Measurements from ENCODE around the gene ALDH1A2.
"Not testable (repeated sequence)": the region's sequence is repeated elsewhere in the genome, so short reads cannot be mapped to it uniquely, and the experiment has no call there.

The ALDH1A2 gene

DNA sequence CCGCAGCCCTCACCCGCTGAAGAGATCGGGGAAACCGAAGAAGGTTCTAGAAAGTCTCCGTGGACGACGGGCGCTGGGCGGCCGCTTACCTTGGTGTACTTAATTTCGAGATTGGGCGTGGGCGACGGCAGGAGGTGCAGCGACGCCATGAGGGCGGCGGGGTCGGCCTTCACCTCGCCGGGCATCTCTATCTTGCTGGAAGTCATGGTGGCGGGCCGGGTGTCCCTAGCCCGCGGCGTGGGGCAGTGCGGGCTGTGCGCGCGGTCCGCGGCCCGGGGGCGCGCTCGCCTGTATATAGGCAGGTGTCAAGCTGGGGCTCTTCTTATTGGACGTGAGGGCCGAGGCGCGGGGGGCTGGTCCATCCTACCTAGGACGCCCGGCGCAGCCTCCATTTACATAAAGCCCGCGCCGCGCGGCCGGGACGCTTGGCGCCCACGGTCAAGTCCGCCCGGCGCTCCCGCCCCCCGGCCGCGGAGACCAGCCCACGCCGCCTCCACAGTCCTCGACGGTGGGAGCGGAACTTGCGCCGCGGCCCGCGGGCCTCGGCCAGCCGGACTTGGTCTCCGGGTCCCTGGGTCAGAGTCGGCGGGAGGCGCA lies at the start of gene ALDH1A2:
TSS of gene ALDH1A2 (minus strand) at position 267 of the 597 bp plus-strand sequence. CDS start at position 206, 61 bp downstream.
- H3K36me3 Mint-ChIP-seq, result no peaks in the 10 kb centered on the region
- H3K9me3 Mint-ChIP-seq (ENCODE audit: low read depth), result no peaks in the 10 kb centered on the region
- H3K4me1 Mint-ChIP-seq (ENCODE audit: low read depth), result peaks cover 8% of the 10 kb centered on the region
- H3K27me3 Mint-ChIP-seq, result peaks cover 34% of the 10 kb centered on the region
- H3K4me3 Mint-ChIP-seq, result peak within 1 kb of the TSS; percentile 80
- no peak within 1 kb of the TSS for H3K27ac Mint-ChIP-seq

DNA sequence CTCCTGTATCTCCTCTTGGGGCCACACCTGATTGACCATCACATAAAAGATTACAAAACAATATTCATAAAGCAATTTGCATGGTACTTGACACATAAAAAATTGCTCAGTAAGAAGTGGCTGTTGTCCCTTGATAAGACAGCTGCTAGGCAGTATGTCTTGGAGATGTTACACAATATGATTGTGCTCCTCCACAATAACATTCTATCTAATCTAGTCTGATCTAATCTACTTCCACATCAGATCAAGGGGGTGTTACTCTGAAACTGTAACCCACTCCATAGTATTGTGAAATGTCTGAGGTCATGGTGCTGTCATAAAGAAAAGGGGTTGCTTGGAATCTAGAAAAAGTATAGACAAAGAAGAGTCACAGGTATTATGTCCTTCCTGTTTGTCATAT lies 49.3 kb upstream of the ALDH1A2 start:
- Mint-ChIP-seq H3K4me3 (no peak overlapping the region), H3K36me3 (no peaks in the 10 kb centered on the region), H3K9me3 (ENCODE audit: low read depth) (no peaks in the 10 kb centered on the region), H3K27me3 (peaks cover 10% of the 10 kb centered on the region), H3K4me1 (ENCODE audit: low read depth) (no peaks in the 10 kb centered on the region), H3K27ac (no peak overlapping the region)

DNA sequence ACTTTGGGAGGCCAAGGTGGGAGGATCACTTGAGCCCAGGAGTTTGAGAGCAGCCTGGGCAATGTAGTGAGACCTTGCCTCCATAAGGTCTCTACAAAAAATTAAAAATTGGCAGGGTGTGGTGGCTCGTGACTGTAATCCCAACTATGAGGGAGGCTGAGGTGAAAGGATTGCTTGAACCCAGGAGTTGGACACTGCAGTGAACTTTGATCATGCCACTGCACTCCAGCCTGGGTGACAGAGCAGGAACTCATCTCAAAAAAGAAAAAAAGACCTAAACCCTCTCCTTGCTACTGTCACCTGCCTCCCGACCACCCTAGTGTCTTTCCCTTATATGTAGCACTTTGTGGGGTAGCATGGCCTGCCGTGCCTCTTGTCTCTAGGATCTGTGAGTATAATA lies 48.9 kb upstream of the ALDH1A2 start:
- H3K4me3 Mint-ChIP-seq, result no peak overlapping the region
- no peaks in the 10 kb centered on the region for H3K4me1 Mint-ChIP-seq (ENCODE audit: low read depth)
- no peaks in the 10 kb centered on the region for H3K36me3 Mint-ChIP-seq
- H3K27ac Mint-ChIP-seq, result no peak overlapping the region
- H3K9me3 Mint-ChIP-seq (ENCODE audit: low read depth), result no peaks in the 10 kb centered on the region
- peaks cover 10% of the 10 kb centered on the region for H3K27me3 Mint-ChIP-seq

DNA sequence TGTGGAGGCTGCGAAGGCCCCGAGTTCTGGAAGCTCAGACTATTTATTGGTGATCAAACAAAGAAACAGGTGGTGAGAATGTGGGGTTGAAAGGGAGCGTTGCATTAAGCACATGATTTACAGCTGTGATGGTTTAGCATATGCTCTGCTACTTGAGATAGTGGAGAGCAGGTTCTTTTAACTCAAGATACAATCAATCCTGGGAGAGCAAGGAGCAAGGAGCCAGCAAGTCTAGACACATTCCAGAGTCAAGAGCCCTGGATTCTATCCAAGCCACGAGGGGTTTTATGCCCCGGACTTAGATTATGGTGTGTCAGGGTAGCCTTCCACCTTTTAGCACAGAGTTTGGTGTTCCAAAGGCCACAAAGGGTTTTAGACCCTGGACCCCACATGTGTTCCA lies 47.8 kb upstream of the ALDH1A2 start:
- H3K36me3 Mint-ChIP-seq; H3K9me3 Mint-ChIP-seq (ENCODE audit: low read depth); H3K27ac Mint-ChIP-seq; H3K4me1 Mint-ChIP-seq (ENCODE audit: low read depth); H3K4me3 Mint-ChIP-seq: not testable (repeated sequence)
- H3K27me3 Mint-ChIP-seq, result peaks cover 10% of the 10 kb centered on the region

DNA sequence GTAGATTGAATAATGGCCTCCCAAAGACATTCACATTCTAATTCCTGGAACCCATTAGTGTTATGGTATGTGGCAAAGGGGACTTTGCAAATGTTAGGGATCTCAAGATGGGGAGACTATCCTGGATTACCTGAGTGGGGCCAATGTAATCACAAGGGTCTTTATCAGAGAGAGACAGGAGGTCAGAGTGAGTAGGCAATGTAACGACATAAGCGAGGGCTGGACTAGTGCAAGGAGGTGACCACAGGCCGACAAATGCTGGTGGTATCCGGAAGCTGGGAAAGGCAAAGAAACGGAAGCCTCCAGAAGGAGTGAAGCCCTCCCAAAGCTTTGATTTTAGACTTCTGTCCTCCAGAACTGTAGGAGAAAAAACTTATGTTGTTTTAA lies 46.2 kb upstream of the ALDH1A2 start:
- Mint-ChIP-seq H3K27ac (no peak overlapping the region), H3K4me1 (ENCODE audit: low read depth) (no peaks in the 10 kb centered on the region), H3K27me3 (peaks cover 11% of the 10 kb centered on the region), H3K9me3 (ENCODE audit: low read depth) (no peaks in the 10 kb centered on the region), H3K4me3 (no peak overlapping the region), H3K36me3 (no peaks in the 10 kb centered on the region)

DNA sequence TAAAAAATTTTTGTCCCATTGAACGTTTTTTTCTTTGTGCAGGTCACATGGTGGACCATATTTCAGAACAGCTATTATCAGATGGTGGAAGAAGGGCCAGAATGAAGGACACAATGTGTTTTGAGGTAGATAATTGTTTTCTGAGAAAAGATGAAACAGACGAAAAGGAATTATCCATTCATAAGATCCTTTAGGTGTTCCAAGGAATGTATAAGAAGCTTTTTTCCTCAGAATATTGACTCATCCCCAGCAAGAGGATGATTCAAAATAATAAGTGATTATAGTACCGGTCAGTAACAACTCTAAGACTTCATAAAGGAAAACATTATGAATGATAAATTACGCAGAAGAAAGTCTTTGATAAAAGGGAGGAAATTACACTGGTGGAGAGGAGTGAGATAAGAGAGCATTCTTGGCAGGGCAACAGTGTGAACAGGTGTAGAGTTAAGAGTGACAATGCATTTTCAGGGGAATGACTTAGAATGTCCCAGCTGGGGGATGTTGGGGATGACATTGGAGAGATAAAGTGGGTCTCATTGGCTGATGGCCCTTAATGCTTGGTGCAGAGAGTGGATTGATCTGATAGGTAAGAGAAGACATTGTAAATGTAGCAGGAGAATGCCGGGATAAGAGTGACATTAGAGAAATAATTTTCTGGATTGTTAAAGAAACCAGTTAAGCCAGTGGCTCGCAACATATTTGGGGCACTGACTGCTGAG lies 45.6 kb upstream of the ALDH1A2 start:
- Mint-ChIP-seq H3K4me3 (no peak overlapping the region), H3K4me1 (ENCODE audit: low read depth) (no peaks in the 10 kb centered on the region), H3K27me3 (peaks cover 12% of the 10 kb centered on the region), H3K36me3 (no peaks in the 10 kb centered on the region), H3K27ac (no peak overlapping the region), H3K9me3 (ENCODE audit: low read depth) (no peaks in the 10 kb centered on the region)

DNA sequence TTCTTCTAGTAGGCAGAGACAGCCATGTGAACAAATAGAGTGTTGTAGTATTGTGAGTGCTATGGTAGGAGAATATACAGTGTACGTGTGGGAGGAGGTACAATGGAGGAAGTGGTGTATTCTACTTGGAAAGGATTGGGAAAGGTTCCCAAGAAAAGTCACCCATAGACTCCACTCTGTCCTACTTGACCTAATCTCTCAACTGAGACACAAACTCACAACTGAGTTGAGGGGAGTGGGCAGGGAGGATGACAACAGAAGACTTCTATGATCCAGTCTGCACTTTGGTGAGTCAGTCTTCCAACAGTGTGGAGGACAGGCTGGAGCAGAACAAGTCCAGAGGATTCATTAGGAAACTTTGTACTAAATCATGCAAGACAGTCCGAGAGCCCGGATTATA lies 43.9 kb upstream of the ALDH1A2 start:
- H3K27me3 Mint-ChIP-seq, result peaks cover 12% of the 10 kb centered on the region
- no peak overlapping the region for H3K4me3 Mint-ChIP-seq
- H3K36me3 Mint-ChIP-seq, result no peaks in the 10 kb centered on the region
- H3K27ac Mint-ChIP-seq, result no peak overlapping the region
- no peaks in the 10 kb centered on the region for H3K4me1 Mint-ChIP-seq (ENCODE audit: low read depth)
- no peaks in the 10 kb centered on the region for H3K9me3 Mint-ChIP-seq (ENCODE audit: low read depth)

DNA sequence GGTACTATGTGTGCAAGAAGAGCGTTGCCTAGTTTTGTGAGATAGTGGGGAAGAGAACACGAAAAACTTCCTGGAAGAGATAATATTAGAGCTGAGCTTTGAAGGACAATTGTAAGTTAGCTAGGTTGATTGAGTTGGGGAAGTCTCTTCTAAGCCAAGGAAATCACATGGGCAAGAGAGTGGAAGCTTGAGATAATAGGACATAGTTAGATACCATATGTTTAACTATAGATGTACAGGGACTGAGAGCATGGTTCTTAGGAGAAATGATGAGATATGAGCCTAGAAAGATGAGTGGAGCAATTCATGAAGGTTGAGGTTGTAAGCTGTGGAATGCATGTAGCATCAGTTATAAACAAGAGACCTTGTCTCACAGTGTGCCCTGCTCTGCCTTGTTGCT lies 42.6 kb upstream of the ALDH1A2 start:
- Mint-ChIP-seq H3K27me3 (peaks cover 16% of the 10 kb centered on the region), H3K27ac (no peak overlapping the region), H3K4me3 (no peak overlapping the region), H3K36me3 (no peaks in the 10 kb centered on the region), H3K9me3 (ENCODE audit: low read depth) (no peaks in the 10 kb centered on the region), H3K4me1 (ENCODE audit: low read depth) (no peaks in the 10 kb centered on the region)

DNA sequence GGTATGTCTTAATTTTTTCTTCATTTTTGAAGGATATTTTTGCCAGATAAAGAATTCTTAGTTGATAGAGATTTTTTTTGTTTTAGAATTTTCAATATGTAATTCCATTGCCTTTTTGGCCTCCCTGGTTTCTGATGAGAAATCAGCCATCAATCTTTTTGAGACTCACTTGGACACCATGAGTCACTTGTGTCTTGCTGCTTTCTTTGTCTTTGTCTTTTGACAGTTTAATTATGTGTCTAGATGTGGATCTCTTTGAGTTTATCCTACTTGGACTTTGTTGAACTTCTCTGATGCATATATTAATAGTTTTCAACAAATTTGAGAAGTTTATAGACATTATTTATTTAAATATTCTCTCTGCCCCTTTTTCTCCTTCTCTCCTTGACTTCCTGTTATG lies 38.0 kb upstream of the ALDH1A2 start:
- no peaks in the 10 kb centered on the region for H3K9me3 Mint-ChIP-seq (ENCODE audit: low read depth)
- no peak overlapping the region for H3K27ac Mint-ChIP-seq
- H3K4me3 Mint-ChIP-seq, result no peak overlapping the region
- H3K36me3 Mint-ChIP-seq, result no peaks in the 10 kb centered on the region
- peaks cover 24% of the 10 kb centered on the region for H3K27me3 Mint-ChIP-seq
- H3K4me1 Mint-ChIP-seq (ENCODE audit: low read depth), result no peaks in the 10 kb centered on the region

DNA sequence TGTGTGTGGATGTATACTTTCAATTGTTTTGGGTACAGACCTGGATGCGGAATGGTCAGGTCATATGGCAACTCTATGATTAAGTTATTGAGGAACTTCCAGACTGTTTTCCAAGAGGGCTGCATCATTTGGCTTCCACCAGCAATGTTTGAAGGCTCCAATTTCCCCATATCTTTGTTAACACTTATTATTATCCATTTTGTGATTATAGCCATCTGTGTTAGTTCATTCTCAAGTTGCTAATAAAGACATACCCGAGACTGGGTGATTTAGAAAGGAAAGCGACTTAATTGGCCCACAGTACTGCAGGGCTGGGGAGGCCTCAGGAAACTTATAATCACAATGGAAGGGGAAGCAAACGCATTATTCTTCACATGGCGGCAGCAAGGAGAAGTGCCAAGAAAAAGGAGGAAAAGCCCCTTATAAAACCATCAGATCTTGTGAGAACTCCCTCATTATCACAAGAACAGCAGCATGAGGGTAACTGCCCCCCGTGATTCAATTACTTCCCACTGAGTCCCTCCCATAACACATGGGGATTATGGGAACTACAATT lies 31.1 kb upstream of the ALDH1A2 start:
- Mint-ChIP-seq H3K27me3 (peaks cover 14% of the 10 kb centered on the region), H3K9me3 (ENCODE audit: low read depth) (no peaks in the 10 kb centered on the region), H3K27ac (no peak overlapping the region), H3K36me3 (no peaks in the 10 kb centered on the region), H3K4me1 (ENCODE audit: low read depth) (no peaks in the 10 kb centered on the region), H3K4me3 (no peak overlapping the region)

DNA sequence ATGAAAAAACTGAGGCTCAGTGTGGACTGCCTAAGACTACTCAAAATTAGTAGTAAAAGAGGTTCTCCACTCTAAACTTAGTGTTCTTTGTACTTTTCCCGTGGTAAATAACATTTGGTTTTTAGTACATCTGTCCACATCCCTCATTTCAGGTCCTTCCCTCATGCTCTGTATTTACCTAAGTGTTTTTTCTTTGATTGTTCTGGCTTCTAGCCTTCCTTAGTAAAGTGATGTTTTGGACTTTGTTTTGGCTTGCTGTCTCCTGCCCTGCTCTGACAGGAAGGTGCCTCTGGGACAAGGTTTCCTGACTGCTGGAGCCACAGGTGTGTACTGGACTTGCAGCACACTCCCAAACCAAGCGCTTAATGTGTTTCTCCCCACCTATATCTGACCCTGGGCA lies 29.9 kb upstream of the ALDH1A2 start:
- no peaks in the 10 kb centered on the region for H3K9me3 Mint-ChIP-seq (ENCODE audit: low read depth)
- H3K27ac Mint-ChIP-seq, result no peak overlapping the region
- H3K36me3 Mint-ChIP-seq, result no peaks in the 10 kb centered on the region
- H3K27me3 Mint-ChIP-seq, result peaks cover 15% of the 10 kb centered on the region
- no peaks in the 10 kb centered on the region for H3K4me1 Mint-ChIP-seq (ENCODE audit: low read depth)
- no peak overlapping the region for H3K4me3 Mint-ChIP-seq

DNA sequence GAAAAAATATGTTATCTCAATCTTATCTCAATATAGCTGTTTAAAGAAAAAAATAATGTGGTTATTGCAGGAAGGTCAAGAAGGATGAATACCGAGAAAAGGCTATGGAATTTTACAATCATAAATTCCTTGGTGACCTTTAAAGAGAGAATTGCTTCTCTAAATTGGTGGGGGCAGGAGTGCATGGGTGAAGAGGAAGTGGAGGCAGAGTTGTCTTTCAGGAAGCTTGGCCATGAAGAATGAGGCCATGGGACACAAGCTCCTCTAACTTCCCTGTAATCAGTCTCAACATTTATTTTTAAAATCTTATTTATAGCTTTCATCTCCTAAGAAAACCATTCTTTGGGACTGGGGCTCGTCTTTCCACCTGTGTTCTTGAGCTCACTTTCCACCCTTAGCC lies 22.4 kb upstream of the ALDH1A2 start:
- peaks cover 6% of the 10 kb centered on the region for H3K4me1 Mint-ChIP-seq (ENCODE audit: low read depth)
- peaks cover 34% of the 10 kb centered on the region for H3K27me3 Mint-ChIP-seq
- no peak overlapping the region for H3K27ac Mint-ChIP-seq
- H3K36me3 Mint-ChIP-seq, result peaks cover 4% of the 10 kb centered on the region
- H3K4me3 Mint-ChIP-seq, result no peak overlapping the region
- no peaks in the 10 kb centered on the region for H3K9me3 Mint-ChIP-seq (ENCODE audit: low read depth)

DNA sequence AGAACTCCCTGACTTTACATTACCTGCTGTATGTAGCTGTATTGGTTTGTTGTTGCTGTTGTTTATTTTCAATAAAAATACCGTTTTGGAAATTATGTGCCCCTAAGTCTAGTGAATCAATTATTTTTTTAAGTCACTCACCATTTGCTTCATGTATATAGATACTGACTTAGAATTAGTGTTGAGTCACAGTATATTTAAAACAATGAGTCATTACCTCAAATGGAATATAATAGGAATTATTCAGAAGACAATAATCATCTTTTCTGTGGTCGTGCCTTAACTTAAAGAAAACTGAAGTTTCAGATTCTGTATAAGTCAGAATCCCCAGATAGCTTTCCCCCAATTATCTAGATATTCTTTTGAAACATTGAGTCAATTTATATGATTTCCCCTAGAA lies 21.0 kb upstream of the ALDH1A2 start:
- Mint-ChIP-seq H3K27ac (no peak overlapping the region), H3K36me3 (peaks cover 4% of the 10 kb centered on the region), H3K4me3 (no peak overlapping the region), H3K27me3 (peaks cover 34% of the 10 kb centered on the region), H3K9me3 (ENCODE audit: low read depth) (no peaks in the 10 kb centered on the region), H3K4me1 (ENCODE audit: low read depth) (peaks cover 6% of the 10 kb centered on the region)

DNA sequence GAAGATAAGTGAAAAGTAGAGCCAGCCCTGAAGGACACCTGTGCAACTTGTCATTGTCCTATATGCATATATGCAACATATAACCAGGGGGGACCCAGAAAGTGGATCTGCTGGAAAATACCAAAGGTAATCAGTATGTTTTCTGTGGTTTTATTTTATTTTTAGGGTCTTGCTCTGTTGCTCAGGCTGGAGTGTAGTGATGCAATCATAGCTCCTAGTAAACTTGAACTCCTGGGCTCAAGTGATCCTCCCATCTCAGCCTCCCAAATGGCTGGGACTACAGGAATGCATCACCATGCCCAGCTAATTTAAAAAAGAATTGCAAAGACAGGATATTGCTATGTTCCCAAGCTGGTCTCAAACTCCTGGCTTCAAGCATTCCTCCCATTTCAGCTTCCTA lies 18.0 kb upstream of the ALDH1A2 start:
- Mint-ChIP-seq H3K36me3 (peaks cover 4% of the 10 kb centered on the region), H3K27ac (no peak overlapping the region), H3K4me1 (ENCODE audit: low read depth) (peaks cover 6% of the 10 kb centered on the region), H3K27me3 (peaks cover 23% of the 10 kb centered on the region), H3K4me3 (no peak overlapping the region), H3K9me3 (ENCODE audit: low read depth) (no peaks in the 10 kb centered on the region)

DNA sequence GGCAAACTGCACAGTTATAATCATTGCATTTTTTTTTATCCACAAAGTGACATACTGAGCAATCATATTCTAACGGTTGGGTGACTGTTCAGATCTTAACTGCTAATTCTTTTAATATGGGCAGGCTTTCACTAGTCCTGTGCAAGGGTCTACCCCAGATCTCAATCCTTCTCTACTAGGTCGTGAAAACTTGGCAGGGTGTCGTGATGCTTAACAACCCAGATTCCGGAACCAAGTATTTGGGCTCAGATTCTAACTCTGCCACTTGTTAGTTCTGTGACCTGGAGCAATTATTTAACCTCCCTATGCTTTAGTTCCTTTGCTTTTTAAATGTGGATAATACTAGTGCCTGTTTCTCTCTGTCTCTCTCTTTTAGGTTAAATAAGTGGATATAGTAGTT lies 16.4 kb upstream of the ALDH1A2 start:
- peaks cover 6% of the 10 kb centered on the region for H3K4me1 Mint-ChIP-seq (ENCODE audit: low read depth)
- peaks cover 2% of the 10 kb centered on the region for H3K36me3 Mint-ChIP-seq
- no peak overlapping the region for H3K27ac Mint-ChIP-seq
- H3K27me3 Mint-ChIP-seq, result peaks cover 17% of the 10 kb centered on the region
- H3K4me3 Mint-ChIP-seq, result no peak overlapping the region
- H3K9me3 Mint-ChIP-seq (ENCODE audit: low read depth), result no peaks in the 10 kb centered on the region

DNA sequence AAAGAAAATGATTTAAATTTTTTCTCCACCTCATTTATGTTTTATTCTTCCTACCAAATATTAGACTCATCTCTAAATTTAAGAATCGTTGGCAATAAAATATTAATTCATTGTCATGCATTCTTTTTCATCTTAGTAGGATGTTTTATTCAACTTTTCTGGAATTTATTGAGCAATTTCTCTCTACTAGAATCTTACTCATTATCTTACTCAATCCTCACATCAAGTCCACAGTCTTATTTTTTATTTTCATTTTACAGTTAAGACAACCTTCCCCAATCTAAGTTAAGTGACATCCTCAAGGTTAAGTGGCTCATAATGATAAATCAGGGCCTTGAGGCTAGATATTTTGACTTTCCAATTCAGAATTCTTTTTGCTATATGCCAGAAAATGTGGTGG lies 15.9 kb upstream of the ALDH1A2 start:
- Mint-ChIP-seq H3K4me1 (ENCODE audit: low read depth) (peaks cover 3% of the 10 kb centered on the region), H3K27me3 (peaks cover 14% of the 10 kb centered on the region), H3K27ac (no peak overlapping the region), H3K36me3 (peaks cover 2% of the 10 kb centered on the region), H3K9me3 (ENCODE audit: low read depth) (no peaks in the 10 kb centered on the region), H3K4me3 (no peak overlapping the region)
